Astrocyte (in vitro differentiated cells and primary cell): ENCODE measurements around the gene GABBR2. TPM values are rescaled to one million over a fixed set of nuclear protein-coding genes. Genes with fewer than 3 reads are reported as not detected.

Source experiments
- DNase-seq: peaks from one replicate; pipeline ENCODE4 v3.0.0-alpha.2; 2010; ENCODE audit warnings: low read depth
- FAIRE-seq: peaks from 2 replicates; lab custom pipeline; 2011; peaks lifted over from hg19 to GRCh38; lab: Jason Lieb, UNC
- H2AFZ ChIP-seq: 2 replicates; pipeline ENCODE4 v1.6.0; 2012; ENCODE audit warnings: low read depth, low read length, inconsistent platforms
- H3K27ac ChIP-seq: 2 replicates; pipeline ENCODE4 v1.5.1; 2011; ENCODE audit warnings: low read depth, low read length, inconsistent platforms
- H3K27me3 ChIP-seq: 2 replicates; pipeline ENCODE4 v1.6.0; 2011; ENCODE audit warnings: low read length, inconsistent platforms; ENCODE audit not compliant: insufficient read depth
- H3K36me3 ChIP-seq: 2 replicates; pipeline ENCODE4 v1.5.1; 2011; ENCODE audit warnings: low read length, inconsistent platforms; ENCODE audit not compliant: insufficient read depth
- H3K4me1 ChIP-seq: 2 replicates; pipeline ENCODE4 v1.5.1; 2011; ENCODE audit warnings: low read length, inconsistent platforms; ENCODE audit not compliant: insufficient read depth
- H3K4me2 ChIP-seq: 2 replicates; pipeline ENCODE4 v1.6.0; 2012; ENCODE audit warnings: low read length, inconsistent platforms
- H3K4me3 ChIP-seq: 2 replicates; pipeline ENCODE4 v1.5.1; 2011; ENCODE audit warnings: low read depth, mild to moderate bottlenecking, low read length, inconsistent platforms; ENCODE audit not compliant: insufficient read depth
- H3K79me2 ChIP-seq: 2 replicates; pipeline ENCODE4 v1.6.0; 2012; ENCODE audit warnings: mild to moderate bottlenecking, low read length, inconsistent platforms; ENCODE audit not compliant: insufficient read depth
- H3K9ac ChIP-seq: 2 replicates; pipeline ENCODE4 v1.6.0; 2012; ENCODE audit warnings: mild to moderate bottlenecking, low read length, inconsistent platforms
- H3K9me3 ChIP-seq: 2 replicates; pipeline ENCODE4 v1.5.1; 2012; ENCODE audit warnings: low read depth, mild to moderate bottlenecking, low read length, inconsistent platforms; ENCODE audit not compliant: insufficient read depth
- H4K20me1 ChIP-seq: 2 replicates; pipeline ENCODE4 v1.6.0; 2012; ENCODE audit warnings: low read length, inconsistent platforms; ENCODE audit not compliant: insufficient read depth
- H3K27ac Mint-ChIP-seq: one replicate; pipeline ENCODE4 v1.8.0; 2021; ENCODE audit warnings: mild to moderate bottlenecking, mixed read lengths; ENCODE audit not compliant: unreplicated experiment
- H3K27me3 Mint-ChIP-seq: one replicate; pipeline ENCODE4 v1.8.0; 2021; ENCODE audit warnings: low read depth, mixed read lengths; ENCODE audit not compliant: unreplicated experiment
- H3K36me3 Mint-ChIP-seq: one replicate; pipeline ENCODE4 v1.8.0; 2021; ENCODE audit warnings: low read depth, mixed read lengths; ENCODE audit not compliant: unreplicated experiment
- H3K4me1 Mint-ChIP-seq: one replicate; pipeline ENCODE4 v1.8.0; 2021; ENCODE audit warnings: low read depth, mixed read lengths; ENCODE audit not compliant: unreplicated experiment
- H3K4me3 Mint-ChIP-seq: one replicate; pipeline ENCODE4 v1.8.0; 2021; ENCODE audit warnings: mild to moderate bottlenecking, moderate library complexity, mixed read lengths; ENCODE audit not compliant: unreplicated experiment
- H3K9me3 Mint-ChIP-seq: one replicate; pipeline ENCODE4 v1.8.0; 2021; ENCODE audit warnings: mild to moderate bottlenecking, mixed read lengths; ENCODE audit not compliant: unreplicated experiment
- CTCF ChIP-seq: IDR thresholded peaks from 2 replicates; pipeline ENCODE4 v1.5.1; 2011; ENCODE audit warnings: low read depth, mild to moderate bottlenecking, inconsistent platforms, low read length, moderate library complexity; ENCODE audit not compliant: insufficient read depth
- EZH2 ChIP-seq: IDR thresholded peaks from 2 replicates; pipeline ENCODE4 v1.6.1; 2012; ENCODE audit warnings: mild to moderate bottlenecking, low read length, inconsistent platforms; ENCODE audit not compliant: insufficient read depth
- total RNA-seq: library from RNA; stranded (reverse); gene quantifications from 2 replicates; pipeline ENCODE4 v1.2.1, GENCODE V29; 2021

Gene GABBR2
- total RNA-seq, 1 donor from 2014 or later: 2.0 TPM

DNA sequence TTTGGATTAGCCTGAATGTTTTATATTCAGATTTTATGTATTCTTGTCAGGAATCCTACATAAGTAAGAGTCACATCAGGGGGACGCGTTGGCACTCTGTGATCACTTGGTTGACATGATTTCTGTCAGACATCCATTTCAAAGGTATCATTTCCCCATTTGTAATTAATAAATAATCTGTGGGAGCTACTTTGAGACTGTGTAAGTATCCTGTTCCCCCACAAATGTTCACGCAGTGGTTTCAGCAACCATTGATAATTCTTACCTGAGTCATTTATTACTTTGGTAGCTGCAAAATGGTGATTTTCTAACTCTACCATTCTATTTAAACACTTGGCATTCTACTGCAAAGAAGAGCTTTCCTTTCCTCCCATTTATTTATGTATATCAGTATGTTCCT lies 396.4 kb downstream of the GABBR2 start:
- H3K27me3 Mint-ChIP-seq: peaks cover 26% of the 10 kb centered on the region
- Histone ChIP-seq H3K4me3 (no peak overlapping the region), H3K4me1 (peaks cover 9% of the 10 kb centered on the region), H3K27me3 (peaks cover 4% of the 10 kb centered on the region), H3K9me3 (no peaks in the 10 kb centered on the region), H3K36me3 (no peaks in the 10 kb centered on the region), H2AFZ (no peak overlapping the region), H3K9ac (no peak overlapping the region), H3K27ac (no peak overlapping the region), H3K4me2 (no peak overlapping the region), H3K79me2 (no peaks in the 10 kb centered on the region), H4K20me1 (no peaks in the 10 kb centered on the region)
- TF ChIP-seq CTCF: no peak
- no peak for TF ChIP-seq EZH2
- peaks cover 8% of the 10 kb centered on the region for H3K4me1 Mint-ChIP-seq
- FAIRE-seq: no peak
- no peak for DNase-seq
- H3K27ac Mint-ChIP-seq: no peak overlapping the region
- peaks cover 2% of the 10 kb centered on the region for H3K9me3 Mint-ChIP-seq
- no peak overlapping the region for H3K4me3 Mint-ChIP-seq
- no peaks in the 10 kb centered on the region for H3K36me3 Mint-ChIP-seq

GRCh38 chr9:98311541-98311940 lies 397.2 kb downstream of the GABBR2 start:
- FAIRE-seq: no peak

More at GRCh38 chr9:98311541-98311940, 397.2 kb downstream of the GABBR2 start:
- Histone ChIP-seq H3K4me3 (no peak overlapping the region), H2AFZ (no peak overlapping the region), H3K36me3 (no peaks in the 10 kb centered on the region), H3K4me1 (peaks cover 3% of the 10 kb centered on the region), H3K27ac (no peak overlapping the region), H3K9ac (no peak overlapping the region), H3K9me3 (no peaks in the 10 kb centered on the region), H3K27me3 (peaks cover 4% of the 10 kb centered on the region), H3K4me2 (no peak overlapping the region), H4K20me1 (no peaks in the 10 kb centered on the region), H3K79me2 (no peaks in the 10 kb centered on the region)
- peaks cover 28% of the 10 kb centered on the region for H3K27me3 Mint-ChIP-seq
- H3K4me1 Mint-ChIP-seq: peaks cover 7% of the 10 kb centered on the region
- no peak for DNase-seq
- H3K9me3 Mint-ChIP-seq: peaks cover 2% of the 10 kb centered on the region
- TF ChIP-seq EZH2: no peak
- TF ChIP-seq CTCF: no peak
- H3K27ac Mint-ChIP-seq: no peak overlapping the region
- no peak overlapping the region for H3K4me3 Mint-ChIP-seq
- H3K36me3 Mint-ChIP-seq: no peaks in the 10 kb centered on the region
